GM20000 (cell line): ENCODE measurements around the gene CHRNA1.
A peak's percentile ranks its signal among the peaks of the same experiment; 100 is the strongest.

Source experiments
- DNase-seq: peaks from one replicate; pipeline ENCODE4 v3.0.0; 2012; ENCODE audit warnings: low spot score
- TF ChIP-seq, protein P1 (sequence below): IDR thresholded peaks from 2 replicates; pipeline ENCODE4 v1.5.1; 2012; ENCODE audit warnings: mild to moderate bottlenecking, control low read depth; ENCODE audit errors: extremely low read depth, missing control alignments

Gene CHRNA1

DNA sequence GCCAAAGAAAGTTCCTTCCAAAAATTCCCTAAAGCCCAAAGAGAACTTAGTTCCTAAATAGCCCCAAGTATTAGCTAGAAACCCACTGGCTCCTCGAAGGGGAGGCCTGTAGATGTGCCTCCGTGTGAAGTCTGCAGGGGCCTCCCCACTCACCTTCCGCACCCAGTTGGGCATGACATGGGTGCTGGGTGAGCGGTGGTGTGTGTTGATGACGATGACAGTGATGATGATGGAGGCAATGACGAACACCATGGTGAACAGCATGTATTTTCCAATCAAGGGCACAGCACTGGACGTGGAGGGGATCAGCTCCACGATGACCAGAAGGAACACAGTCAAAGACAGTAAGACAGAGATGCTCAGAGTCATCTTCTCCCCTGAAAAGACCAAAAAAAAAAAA, 14.5 kb downstream of the CHRNA1 start:
- TF ChIP-seq, protein P1, sequence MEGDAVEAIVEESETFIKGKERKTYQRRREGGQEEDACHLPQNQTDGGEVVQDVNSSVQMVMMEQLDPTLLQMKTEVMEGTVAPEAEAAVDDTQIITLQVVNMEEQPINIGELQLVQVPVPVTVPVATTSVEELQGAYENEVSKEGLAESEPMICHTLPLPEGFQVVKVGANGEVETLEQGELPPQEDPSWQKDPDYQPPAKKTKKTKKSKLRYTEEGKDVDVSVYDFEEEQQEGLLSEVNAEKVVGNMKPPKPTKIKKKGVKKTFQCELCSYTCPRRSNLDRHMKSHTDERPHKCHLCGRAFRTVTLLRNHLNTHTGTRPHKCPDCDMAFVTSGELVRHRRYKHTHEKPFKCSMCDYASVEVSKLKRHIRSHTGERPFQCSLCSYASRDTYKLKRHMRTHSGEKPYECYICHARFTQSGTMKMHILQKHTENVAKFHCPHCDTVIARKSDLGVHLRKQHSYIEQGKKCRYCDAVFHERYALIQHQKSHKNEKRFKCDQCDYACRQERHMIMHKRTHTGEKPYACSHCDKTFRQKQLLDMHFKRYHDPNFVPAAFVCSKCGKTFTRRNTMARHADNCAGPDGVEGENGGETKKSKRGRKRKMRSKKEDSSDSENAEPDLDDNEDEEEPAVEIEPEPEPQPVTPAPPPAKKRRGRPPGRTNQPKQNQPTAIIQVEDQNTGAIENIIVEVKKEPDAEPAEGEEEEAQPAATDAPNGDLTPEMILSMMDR = no peak
- DNase-seq = no peak

DNA sequence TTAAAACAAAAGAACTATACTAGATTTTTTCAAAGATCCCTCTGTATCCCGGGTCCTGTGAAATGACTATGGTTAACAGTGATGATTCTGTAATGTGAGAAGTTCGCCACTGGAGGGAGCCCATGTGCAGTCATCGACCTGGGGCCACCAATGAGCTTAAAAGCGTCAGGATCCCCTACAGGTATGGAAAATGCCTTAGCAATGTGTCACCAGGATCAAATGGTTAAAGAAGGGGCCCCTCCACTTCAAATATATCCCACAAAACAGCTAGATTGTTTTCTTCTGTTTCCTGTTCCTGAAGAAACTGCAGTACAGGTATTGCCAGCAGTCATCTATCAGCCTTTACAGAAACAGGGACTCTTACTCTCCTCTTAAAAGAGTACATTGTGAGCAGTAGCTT, 15.3 kb downstream of the CHRNA1 start:
- peak; percentile 58 for DNase-seq

DNA sequence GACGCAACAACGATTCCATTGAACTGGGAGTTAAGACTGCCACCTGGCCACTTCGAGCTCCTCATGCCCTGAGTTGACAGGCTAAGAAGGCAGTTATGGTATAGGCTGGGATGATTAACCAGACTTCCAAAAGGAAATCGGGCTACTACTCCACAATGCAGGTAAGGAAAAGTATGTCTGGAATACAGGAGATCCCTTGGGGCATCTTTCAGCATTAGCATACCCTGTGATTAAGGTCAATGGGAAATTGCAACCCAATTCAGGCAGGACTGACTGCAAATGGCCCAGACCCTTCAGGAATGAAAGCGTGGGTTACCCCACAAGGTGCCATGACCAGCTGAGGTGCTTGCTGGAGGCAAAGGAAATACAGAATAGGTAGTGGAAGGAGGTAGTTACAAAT, 19.1 kb downstream of the CHRNA1 start:
- DNase-seq = no peak
- TF ChIP-seq, protein P1 = no peak

More for the DNA sequence above, 15.3 kb downstream of the CHRNA1 start:
- TF ChIP-seq, protein P1 = peak; percentile 70

DNA sequence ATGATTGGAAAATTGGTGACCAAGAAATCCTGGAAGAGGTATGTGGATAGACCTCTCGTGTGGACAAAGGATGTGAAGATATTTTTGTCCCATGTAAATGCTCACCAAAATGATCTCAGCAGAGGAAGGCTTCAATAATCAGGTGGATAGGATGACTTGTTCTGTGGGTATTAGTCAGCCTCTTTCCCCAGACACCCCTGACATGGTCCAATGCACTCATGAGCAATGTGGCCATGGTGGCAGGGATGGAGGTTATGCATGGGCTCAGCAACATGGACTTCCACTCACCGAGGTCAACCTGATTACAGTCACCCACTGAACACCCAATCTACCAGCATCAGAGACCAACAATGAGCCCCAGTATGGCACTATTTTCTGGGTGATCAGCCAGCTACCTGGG, 20.2 kb downstream of the CHRNA1 start:
- TF ChIP-seq, protein P1 = no peak
- no peak for DNase-seq

DNA sequence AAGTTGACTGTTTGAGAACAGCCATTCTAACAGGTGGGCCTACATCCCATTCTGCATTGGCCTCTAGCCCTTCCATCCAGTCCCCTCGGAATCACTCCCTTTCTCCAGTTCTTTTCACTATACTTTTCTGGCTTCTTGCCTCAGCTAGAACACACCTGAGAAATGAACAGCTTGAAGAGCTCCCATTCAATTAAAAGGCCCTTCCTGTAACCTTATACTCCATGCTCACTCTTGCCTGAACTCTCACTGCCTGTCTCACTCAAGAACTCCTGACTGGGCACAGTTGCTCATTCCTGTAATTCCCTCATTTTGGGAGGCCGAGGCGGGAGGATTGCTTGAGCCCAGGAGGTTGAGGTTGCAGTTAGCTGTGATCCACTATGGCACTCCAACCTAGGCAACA, 23.6 kb downstream of the CHRNA1 start:
- no peak for DNase-seq
- TF ChIP-seq, protein P1 = no peak

DNA sequence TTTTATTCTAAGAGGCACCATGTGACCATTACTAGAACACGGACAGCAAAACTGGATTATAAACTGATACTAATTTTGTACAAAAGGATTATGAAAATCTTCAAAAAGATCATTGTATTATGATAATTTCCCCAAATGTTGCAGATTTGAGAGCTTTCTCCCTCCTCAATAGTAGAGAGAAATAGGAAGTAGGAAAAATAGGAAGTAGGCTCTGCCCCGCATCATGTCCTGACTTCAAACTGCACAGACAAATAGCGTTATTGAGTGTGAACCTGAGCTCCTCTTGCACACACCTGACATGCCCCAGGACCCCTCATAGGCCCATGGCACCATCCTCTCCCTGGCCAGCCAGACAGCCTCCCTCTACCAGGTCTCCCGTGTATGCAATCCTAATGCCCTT, 25.4 kb downstream of the CHRNA1 start:
- no peak for DNase-seq

DNA sequence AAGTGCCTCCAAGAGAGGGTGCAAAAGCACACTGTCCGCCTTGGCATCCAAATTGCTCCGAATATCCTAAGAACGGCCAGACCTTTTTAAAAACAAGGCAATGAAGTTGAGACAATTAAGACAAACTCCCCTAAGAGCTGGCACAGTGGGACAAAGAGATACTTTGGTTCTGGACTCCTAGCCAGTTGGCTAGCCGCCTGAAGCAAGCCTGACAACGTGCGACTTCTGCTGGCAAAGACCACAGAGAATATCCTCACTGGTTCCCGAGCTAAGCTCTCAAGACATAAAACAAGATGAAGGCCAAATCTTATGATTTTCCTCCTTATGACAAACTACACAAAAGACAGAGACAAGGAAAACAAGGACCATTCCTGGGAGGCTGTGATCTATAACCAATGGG, 32.7 kb downstream of the CHRNA1 start:
- TF ChIP-seq, protein P1 = no peak

More for the DNA sequence above, 25.4 kb downstream of the CHRNA1 start:
- TF ChIP-seq, protein P1 = no peak

More for the DNA sequence above, 32.7 kb downstream of the CHRNA1 start:
- DNase-seq = no peak
